GM11168 (cell line): ENCODE data around the gene VGLL4.
"Not testable (repeated sequence)": the region's sequence is repeated elsewhere in the genome, so short reads cannot be mapped to it uniquely, and the experiment has no call there.

Source experiments
- in situ Hi-C: fragments of 300-500 bp; cut with MboI; formaldehyde crosslinking; loops from one replicate; pipeline ENCODE4 v1.12.0; 2022; ENCODE audit warnings: low sequenced_read_pairs; ENCODE audit not compliant: unreplicated experiment

VGLL4 gene

GRCh38 chr3:11610044-11610671 is 33.6 kb downstream of the VGLL4 start:
- in situ Hi-C loops: no loop called here

GRCh38 chr3:11609481-11609880 is 34.2 kb downstream of the VGLL4 start:
- in situ Hi-C loops: no loop called here

- in situ Hi-C loops: no loop called here
Observed at GRCh38 chr3:11607816-11608215, 35.9 kb downstream of the VGLL4 start.

GRCh38 chr3:11606865-11607440 is 36.8 kb downstream of the VGLL4 start:
- in situ Hi-C loops: no loop called here

GRCh38 chr3:11606090-11606784 is 37.5 kb downstream of the VGLL4 start:
- in situ Hi-C loops: no loop called here

GRCh38 chr3:11605398-11605797 is 38.3 kb downstream of the VGLL4 start:
- in situ Hi-C loops: no loop called here

- in situ Hi-C loops: no loop called here
Observed at GRCh38 chr3:11604139-11604892, 39.4 kb downstream of the VGLL4 start.

GRCh38 chr3:11603628-11604027 is 40.1 kb downstream of the VGLL4 start:
- in situ Hi-C loops: no loop called here

- in situ Hi-C loops: no loop called here
Observed at GRCh38 chr3:11602886-11603527, 40.7 kb downstream of the VGLL4 start.

- in situ Hi-C loops: no loop called here
Observed at GRCh38 chr3:11602239-11602840, 41.4 kb downstream of the VGLL4 start.

- in situ Hi-C loops: no loop called here
Observed at GRCh38 chr3:11601446-11602238, 42.1 kb downstream of the VGLL4 start.

GRCh38 chr3:11600501-11601282 is 43.0 kb downstream of the VGLL4 start:
- in situ Hi-C loops: no loop called here

- in situ Hi-C loops: no loop called here
Observed at GRCh38 chr3:11596387-11596786, 47.3 kb downstream of the VGLL4 start.

- in situ Hi-C loops: not testable (repeated sequence)
Observed at GRCh38 chr3:11595024-11595423, 48.7 kb downstream of the VGLL4 start.

GRCh38 chr3:11593318-11594034 is 50.2 kb downstream of the VGLL4 start:
- in situ Hi-C loops: no loop called here

GRCh38 chr3:11592445-11593298 is 51.0 kb downstream of the VGLL4 start:
- in situ Hi-C loops: no loop called here
